GM19395 (cell line): ENCODE measurements around the gene CYP19A1.
A peak's percentile ranks its signal among the peaks of the same experiment; 100 is the strongest.
"Not testable (repeated sequence)": the region's sequence is repeated elsewhere in the genome, so short reads cannot be mapped to it uniquely, and the experiment has no call there.

Source experiments
- ATAC-seq: cut with Tn5 transposase; IDR thresholded peaks from one replicate; pipeline ENCODE4 v1.9.1; 2021; ENCODE audit warnings: mild to moderate bottlenecking, moderate library complexity; ENCODE audit not compliant: unreplicated experiment

The CYP19A1 gene

GRCh38 chr15:51265037-51265555 lies 73.3 kb downstream of the CYP19A1 start:
- no peak for ATAC-seq

DNA sequence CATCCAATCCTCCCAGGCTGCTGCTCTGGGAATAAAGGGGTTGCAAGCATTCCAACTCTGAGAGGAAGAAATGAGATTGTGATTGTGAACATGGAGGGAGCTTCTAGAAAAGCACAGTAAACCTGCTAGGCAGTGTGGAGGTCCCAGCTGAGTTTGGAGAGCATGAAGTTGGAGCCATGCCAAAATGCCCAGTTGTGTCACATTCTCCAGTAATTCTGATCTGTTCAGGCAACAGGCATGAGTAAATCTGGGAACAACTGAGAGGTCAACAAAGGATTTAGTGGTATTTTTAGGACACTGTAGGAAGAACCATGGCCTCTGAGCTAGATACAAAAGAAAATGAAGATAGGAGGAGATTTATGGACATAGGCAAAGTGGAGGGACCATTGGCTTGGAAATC lies 74.7 kb downstream of the CYP19A1 start:
- ATAC-seq, result no peak

DNA sequence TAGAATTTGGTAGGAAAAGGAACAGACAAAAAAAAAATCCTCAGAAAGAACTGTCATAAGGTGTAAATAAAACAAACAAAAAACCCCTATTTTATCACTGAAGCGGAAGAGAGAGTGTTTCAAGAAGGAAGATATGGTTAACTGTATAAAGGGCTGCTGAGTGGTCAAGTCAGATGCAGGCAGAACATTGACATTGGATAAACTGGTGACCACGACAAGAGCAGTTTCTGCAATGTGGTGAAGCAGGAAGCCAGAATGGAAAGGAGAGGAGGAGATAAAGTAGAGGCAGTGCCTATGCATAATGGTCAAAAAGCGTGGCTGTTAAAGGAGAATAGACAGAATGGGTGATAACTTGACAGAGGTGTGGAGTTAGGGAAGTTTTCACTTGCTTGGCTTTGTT lies 75.3 kb downstream of the CYP19A1 start:
- ATAC-seq, result no peak

GRCh38 chr15:51262463-51262862 lies 75.9 kb downstream of the CYP19A1 start:
- no peak for ATAC-seq

GRCh38 chr15:51261113-51261512 lies 77.3 kb downstream of the CYP19A1 start:
- ATAC-seq, result not testable (repeated sequence)

GRCh38 chr15:51260202-51260601 lies 78.2 kb downstream of the CYP19A1 start:
- no peak for ATAC-seq

- no peak for ATAC-seq
Observed at GRCh38 chr15:51255533-51255932, 82.9 kb downstream of the CYP19A1 start.

GRCh38 chr15:51253366-51253765 lies 85.0 kb downstream of the CYP19A1 start:
- ATAC-seq, result no peak

GRCh38 chr15:51252671-51253070 lies 85.7 kb downstream of the CYP19A1 start:
- ATAC-seq, result no peak

GRCh38 chr15:51251556-51251955 lies 86.8 kb downstream of the CYP19A1 start:
- ATAC-seq, result no peak

GRCh38 chr15:51250217-51251011 lies 88.0 kb downstream of the CYP19A1 start:
- no peak for ATAC-seq

DNA sequence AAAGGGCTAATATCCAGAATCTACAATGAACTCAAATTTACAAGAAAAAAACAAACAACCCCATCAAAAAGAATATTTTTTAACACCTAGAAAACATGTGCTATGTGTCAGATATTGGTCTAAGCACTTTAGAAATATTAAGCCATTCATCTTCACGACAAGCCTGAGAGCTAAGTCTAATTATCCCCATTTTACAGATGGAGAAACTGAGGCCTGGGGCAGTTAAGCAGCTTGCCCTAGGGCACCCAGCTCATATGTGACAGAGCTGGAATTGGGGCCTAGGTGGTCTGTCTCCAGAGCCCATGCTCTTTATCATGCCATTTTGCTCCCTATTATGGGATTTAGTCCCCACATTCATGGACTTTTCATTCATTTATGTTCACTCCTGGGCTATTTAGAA lies 92.8 kb downstream of the CYP19A1 start:
- ATAC-seq, result no peak

GRCh38 chr15:51244423-51244869 lies 94.0 kb downstream of the CYP19A1 start:
- ATAC-seq, result no peak

- ATAC-seq, result no peak
Observed at GRCh38 chr15:51243774-51244173, 94.6 kb downstream of the CYP19A1 start.

- ATAC-seq, result no peak
Observed at GRCh38 chr15:51240066-51240465, 98.3 kb downstream of the CYP19A1 start.

DNA sequence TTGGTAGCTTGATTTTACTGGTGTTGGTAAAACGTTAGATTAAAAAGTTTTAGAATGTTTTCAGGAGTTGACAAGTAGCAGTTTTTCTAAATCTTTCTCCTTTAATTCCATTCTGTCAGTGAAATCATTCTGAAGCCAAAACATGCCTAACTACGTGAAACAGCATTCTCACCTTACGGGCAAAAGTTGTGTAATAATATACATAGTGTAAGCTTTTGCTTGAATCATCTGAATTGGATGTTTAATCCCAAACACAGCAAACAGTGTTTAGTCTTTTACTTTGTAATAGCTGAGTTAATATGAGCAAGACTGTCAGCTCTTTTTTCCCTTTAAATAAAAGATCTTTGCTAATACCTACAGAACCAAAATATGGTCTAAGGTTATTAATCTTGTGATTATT lies 100.6 kb downstream of the CYP19A1 start:
- no peak for ATAC-seq

DNA sequence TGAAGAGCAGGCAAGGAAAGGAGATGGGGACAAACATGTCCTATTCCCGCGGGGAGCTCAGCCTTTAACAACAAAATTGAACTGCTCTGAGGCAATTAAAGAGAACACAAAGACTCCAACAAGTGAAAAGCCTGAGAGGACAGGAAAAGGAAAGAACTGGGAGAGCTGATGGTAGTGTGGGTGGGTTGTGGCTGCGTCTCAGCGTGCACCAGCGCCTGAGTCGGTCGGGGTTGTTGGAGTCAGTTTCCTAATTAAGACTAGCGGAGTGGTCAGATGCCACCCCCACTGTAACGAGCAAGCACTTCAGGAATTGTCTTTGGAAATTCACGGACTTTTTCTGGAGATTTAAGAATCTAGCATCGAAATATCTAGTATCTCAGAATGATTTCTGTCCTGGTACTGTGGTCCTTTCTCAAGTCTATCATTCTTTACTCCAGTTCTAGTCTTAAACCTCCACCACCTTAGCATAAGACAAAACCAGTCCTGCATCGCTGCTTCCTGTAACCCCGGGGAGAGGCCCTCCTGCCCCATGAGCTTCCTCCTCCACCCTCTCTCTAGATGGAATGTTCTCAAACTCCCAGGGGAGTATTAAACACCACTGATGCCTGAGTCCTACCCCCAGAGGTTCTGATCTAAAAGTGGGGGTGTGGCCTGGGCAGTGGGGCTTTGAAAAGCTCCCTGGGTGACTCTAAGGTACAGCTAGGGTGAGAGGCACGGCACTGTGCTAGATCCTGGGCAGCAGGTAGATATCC lies 104.0 kb downstream of the CYP19A1 start:
- ATAC-seq, result no peak

DNA sequence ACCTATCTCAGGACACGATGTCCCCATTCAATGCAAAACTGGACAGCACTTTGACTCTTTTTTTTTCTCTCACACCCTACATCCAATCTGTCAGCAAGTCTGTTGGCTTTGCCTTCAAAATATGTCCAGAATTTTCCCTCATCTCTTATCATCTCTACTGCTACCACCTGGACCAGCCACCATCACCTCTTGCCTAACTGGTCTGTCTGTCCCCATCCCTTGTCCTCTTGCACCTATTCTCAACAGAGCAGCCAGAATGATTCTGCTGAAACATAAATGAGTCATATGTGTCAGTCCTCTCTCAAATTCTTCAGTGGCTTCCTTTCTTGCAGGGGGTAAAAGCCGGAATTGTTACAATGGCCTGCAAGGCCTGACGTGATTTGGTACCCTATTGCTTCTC lies 105.8 kb downstream of the CYP19A1 start:
- no peak for ATAC-seq

GRCh38 chr15:51229907-51230330 lies 108.5 kb downstream of the CYP19A1 start:
- no peak for ATAC-seq

DNA sequence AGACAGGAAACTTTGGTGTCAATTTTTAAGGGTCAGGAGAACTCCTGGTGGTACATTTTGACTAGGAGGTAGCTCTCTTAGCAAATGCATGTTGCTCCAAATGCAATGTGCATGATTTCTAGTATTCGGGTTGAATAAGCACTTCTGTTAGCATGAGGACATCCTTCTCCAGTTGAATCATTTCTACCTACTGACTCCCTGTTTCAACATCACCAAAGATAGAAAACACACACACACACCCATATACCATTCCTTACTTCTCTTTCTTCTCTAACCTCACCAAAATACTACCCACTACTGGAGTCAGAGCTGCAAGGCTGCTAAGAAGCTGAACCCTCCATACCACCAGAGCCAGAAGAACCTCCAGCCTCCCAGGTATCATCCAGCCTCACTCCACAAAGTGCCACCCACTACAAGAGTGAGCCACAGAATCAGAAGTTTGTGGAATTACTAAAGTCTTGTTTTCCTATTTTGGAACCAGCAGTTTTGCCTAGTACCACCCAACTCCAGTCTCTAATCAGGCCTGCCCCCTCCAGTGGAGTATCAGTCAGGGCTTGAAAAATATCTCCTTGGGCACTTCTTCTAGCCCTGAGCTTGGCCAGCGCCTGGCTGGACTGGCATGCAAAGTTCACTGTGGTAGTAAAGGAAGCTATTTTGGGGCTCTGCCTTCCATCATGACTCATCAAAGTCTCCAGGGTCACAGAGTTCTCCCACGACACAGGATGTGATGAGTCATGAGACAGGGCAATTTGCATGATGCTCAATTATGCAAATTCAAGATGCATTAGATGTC lies 110.3 kb downstream of the CYP19A1 start:
- peak; percentile 87 for ATAC-seq

- no peak for ATAC-seq
Observed at GRCh38 chr15:51226576-51227210, 111.7 kb downstream of the CYP19A1 start.
